Activated naive CD8-positive, alpha-beta T cell (primary cell): ENCODE measurements around the gene FBXL5.

Experiments
- H3K27ac Mint-ChIP-seq: one replicate; pipeline ENCODE4 v1.8.0; 2021; ENCODE audit warnings: mixed read lengths
- H3K27me3 Mint-ChIP-seq: one replicate; pipeline ENCODE4 v1.8.0; 2021; ENCODE audit warnings: mixed read lengths
- H3K36me3 Mint-ChIP-seq: one replicate; pipeline ENCODE4 v1.8.0; 2021; ENCODE audit warnings: mixed read lengths
- H3K4me1 Mint-ChIP-seq: one replicate; pipeline ENCODE4 v1.8.0; 2021; ENCODE audit warnings: low read depth, mixed read lengths
- H3K4me3 Mint-ChIP-seq: one replicate; pipeline ENCODE4 v1.8.0; 2021; ENCODE audit warnings: mild to moderate bottlenecking, mixed read lengths
- H3K9me3 Mint-ChIP-seq: one replicate; pipeline ENCODE4 v1.8.0; 2021; ENCODE audit warnings: low read depth, mixed read lengths

Gene FBXL5

DNA sequence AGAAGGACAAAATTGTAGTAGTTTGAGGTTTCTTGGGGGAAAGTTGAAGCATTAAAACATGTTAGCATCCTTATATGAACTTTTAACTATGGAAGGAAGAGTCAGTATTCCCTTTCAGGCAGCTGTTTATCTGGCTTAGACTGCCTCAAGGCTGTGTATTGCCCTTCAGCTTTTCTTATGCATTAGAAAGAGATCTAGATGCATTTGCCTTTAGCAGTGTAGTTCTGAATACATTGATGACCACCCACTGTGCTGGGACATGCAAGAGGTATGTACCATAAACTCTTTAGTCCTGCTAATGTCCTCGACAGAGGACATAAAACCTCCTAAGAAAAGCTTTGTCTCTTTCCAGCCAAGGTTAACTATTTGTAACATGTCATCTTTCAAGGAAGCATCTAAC, 29.3 kb upstream of the FBXL5 start:
- H3K36me3 Mint-ChIP-seq = peaks cover 13% of the 10 kb centered on the region
- no peaks in the 10 kb centered on the region for H3K9me3 Mint-ChIP-seq
- no peak overlapping the region for H3K27ac Mint-ChIP-seq
- H3K4me1 Mint-ChIP-seq = peaks cover 36% of the 10 kb centered on the region
- no peaks in the 10 kb centered on the region for H3K27me3 Mint-ChIP-seq
- no peak overlapping the region for H3K4me3 Mint-ChIP-seq

DNA sequence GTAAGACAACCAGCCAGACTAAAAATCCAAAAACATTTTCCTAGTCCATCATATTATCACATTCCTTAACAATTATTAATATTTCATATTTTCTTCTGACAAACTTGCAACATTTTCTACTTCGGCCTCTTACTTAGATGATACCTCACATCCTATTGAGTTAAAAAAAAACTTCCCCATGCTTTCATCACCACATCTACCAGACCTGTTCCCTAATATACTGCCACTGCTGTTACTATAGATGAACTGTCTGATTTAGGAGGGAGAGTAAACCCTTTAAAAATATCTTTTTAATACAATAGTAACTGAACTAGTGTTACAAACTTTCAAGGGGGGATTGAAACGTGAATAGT, 28.0 kb upstream of the FBXL5 start:
- H3K36me3 Mint-ChIP-seq = peaks cover 9% of the 10 kb centered on the region
- H3K27me3 Mint-ChIP-seq = no peaks in the 10 kb centered on the region
- no peak overlapping the region for H3K27ac Mint-ChIP-seq
- peak overlapping the region; percentile 11 for H3K4me3 Mint-ChIP-seq
- H3K9me3 Mint-ChIP-seq = no peaks in the 10 kb centered on the region
- peaks cover 36% of the 10 kb centered on the region for H3K4me1 Mint-ChIP-seq

DNA sequence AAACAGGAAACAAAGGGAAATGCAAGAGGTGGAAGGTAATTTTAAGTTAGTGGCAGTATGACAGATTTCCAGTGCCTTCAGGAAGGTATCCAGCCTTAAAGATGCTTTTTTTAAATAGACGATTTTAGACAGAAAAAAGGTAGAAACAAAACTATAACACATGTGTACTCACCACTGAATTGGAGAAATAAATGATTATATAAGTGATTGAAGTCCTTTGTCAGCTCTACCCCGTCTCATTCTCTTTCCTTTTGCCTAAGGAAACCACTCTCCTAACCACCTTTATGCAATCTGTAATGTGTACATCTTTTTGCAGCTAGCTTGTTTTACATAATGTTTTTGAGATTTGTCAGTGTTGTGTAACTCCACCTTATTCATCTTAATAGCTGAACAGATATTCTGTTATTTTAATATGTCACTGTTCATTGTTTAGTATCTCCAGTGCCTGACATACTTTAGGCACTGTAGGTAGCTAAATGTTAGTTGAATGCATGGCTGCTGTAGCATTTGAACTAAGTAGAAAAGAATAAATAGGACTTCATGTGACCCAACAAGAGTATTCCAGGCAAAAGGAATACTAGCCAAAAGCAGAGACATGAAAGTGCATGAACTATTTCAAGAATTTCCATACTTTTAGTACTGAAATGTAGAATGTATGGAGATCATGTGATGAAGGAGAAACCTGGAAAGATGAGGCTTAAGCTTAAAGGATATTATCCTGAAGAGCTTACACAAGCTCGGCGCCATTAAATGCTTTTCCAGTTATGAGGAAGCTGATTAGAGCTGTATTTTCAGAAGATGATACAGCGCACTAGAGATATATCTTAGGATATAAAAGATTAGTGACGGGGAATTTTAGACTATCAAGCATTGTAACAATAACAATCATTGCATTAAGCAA, 27.3 kb upstream of the FBXL5 start:
- Mint-ChIP-seq H3K4me1 (peaks cover 36% of the 10 kb centered on the region), H3K27ac (peak overlapping the region; percentile 97), H3K9me3 (no peaks in the 10 kb centered on the region), H3K4me3 (peak overlapping the region; percentile 97), H3K27me3 (no peaks in the 10 kb centered on the region), H3K36me3 (peaks cover 9% of the 10 kb centered on the region)

DNA sequence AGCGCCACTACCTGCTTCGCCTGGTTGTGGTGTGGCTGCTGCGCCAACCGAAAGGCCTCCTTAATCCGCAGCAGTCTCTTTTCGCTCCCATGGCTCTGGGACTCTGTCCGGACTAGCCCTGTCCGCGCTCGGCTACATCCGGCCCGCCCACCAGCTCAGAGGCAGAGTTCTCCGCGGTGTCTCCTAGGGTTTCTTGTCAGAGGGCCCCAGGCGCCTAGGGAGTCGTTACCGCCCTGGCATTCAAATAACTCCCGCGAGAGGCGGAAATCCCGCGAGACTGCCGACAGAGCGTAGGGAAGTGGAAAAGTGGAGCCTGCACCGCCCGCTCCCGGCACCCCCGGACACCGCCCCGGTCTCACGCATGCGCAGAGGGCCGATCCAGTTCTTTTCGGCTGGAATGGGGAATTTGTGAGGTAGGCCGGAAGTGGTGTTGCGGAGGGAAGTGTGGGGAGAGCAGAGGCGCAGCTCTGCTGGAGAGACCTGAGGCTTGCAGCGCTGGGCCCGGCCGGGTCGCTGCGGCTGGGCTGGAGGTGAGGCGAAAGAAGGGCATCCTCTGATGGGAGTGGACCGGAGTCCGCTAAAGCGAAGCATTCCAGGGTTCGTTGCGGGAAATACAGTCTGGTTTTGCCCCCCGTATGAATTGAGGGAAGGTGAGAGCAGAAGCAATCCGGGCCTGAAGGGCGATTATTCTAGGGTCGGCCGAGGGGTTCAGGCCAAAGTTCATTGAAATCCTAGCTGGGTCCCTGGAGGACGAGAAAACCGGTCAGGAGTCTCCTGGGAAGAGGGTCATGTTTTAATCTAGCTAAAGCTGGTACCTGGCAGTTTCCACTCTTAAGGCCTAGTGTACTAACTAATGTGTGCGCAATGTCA, 26.4 kb upstream of the FBXL5 start, which contains the start of gene FAM200B:
Gene FAM200B, plus strand, starts transcription at position 456 of the 870 bp plus-strand sequence. CDS start 5,151 bp downstream, outside the sequence.
- H3K36me3 Mint-ChIP-seq = peaks cover 9% of the 10 kb centered on the region
- H3K27me3 Mint-ChIP-seq = no peaks in the 10 kb centered on the region
- peaks cover 36% of the 10 kb centered on the region for H3K4me1 Mint-ChIP-seq
- H3K9me3 Mint-ChIP-seq = no peaks in the 10 kb centered on the region
- peak within 1 kb of the TSS; percentile 97 for H3K4me3 Mint-ChIP-seq
- H3K27ac Mint-ChIP-seq = peak within 1 kb of the TSS; percentile 97

DNA sequence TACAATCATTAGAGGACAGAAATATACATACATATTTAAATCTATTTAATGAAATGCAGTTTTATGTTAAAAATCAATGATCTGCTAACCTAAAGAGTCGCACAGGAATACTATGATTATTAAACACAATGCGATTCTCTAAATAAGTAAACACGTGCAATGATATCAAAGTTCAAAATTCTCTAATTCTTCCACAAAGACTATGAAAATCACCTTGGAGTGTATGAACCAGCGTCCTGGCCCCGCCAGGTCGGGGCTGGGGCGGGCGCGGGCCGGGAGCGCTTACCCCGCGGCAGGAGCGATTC, 25.9 kb upstream of the FBXL5 start:
- Mint-ChIP-seq H3K36me3 (peaks cover 4% of the 10 kb centered on the region), H3K4me1 (peaks cover 36% of the 10 kb centered on the region), H3K4me3 (peak overlapping the region; percentile 97), H3K9me3 (no peaks in the 10 kb centered on the region), H3K27ac (peak overlapping the region; percentile 97), H3K27me3 (no peaks in the 10 kb centered on the region)

DNA sequence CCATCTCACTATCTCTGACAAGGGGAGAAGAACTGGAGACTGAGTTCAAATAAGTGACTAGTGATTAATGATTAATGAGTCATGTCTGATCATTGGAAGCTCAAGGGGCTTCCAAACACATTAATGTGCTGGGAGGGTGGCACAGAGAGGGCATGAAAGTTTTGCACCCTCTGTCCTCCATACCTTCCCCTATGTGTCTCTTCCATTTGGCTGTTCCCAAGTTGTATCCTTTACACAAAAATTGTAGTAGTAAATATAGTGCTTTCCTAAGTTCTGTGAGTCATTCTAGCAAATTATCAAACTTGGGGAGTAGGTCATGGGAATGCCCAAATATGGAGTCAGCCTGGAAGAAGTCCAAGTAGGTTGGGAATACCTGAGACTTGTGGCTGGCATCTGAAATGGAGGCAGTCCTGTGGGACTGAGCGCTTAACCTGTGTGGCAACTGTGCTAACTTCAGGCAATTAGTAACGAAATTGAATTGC, 22.4 kb upstream of the FBXL5 start:
- H3K27me3 Mint-ChIP-seq = no peaks in the 10 kb centered on the region

DNA sequence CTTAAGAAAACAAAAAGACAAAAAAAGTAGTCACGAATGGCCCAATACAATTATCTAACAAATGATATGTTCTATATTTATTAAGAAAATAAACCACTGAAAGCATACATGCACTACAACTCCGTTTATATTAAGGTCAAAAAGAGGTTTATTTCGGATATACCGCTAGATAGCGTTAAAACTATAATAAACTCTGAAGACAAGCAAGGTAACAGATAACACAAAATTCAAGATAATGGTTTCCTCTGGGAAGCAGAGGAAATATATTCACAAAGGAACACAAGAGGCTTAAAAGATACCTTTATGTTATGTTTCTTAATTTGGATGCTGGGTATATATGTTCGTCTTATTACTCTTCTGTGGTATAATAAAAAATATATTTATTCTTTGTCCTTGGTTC, 21.7 kb upstream of the FBXL5 start:
- Mint-ChIP-seq H3K36me3 (no peaks in the 10 kb centered on the region), H3K27ac (no peak overlapping the region), H3K4me1 (peaks cover 4% of the 10 kb centered on the region), H3K27me3 (no peaks in the 10 kb centered on the region), H3K4me3 (no peak overlapping the region), H3K9me3 (no peaks in the 10 kb centered on the region)

More for the DNA sequence above, 22.4 kb upstream of the FBXL5 start:
- no peaks in the 10 kb centered on the region for H3K9me3 Mint-ChIP-seq
- H3K36me3 Mint-ChIP-seq = no peaks in the 10 kb centered on the region
- H3K27ac Mint-ChIP-seq = no peak overlapping the region
- H3K4me1 Mint-ChIP-seq = peaks cover 10% of the 10 kb centered on the region
- no peak overlapping the region for H3K4me3 Mint-ChIP-seq

DNA sequence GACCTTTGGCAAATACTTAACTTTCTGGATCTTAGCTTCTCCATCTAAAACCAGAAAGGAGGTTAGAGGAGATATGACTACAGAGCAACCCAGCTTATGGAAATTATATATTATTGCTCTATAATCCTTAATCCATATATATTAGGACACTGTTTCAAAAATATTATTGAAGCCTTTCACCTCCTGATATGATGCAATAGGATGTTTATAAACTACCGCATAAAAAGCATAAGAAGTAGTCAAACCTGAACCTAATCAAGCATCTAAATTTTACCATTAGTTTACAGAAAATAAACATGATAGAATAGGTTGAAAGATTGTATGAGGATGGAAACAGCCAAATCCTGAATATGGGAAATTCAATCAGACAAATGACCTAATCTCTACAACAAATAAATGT, 20.9 kb upstream of the FBXL5 start:
- H3K27me3 Mint-ChIP-seq = no peaks in the 10 kb centered on the region
- H3K9me3 Mint-ChIP-seq = no peaks in the 10 kb centered on the region
- no peak overlapping the region for H3K4me3 Mint-ChIP-seq
- H3K4me1 Mint-ChIP-seq = peaks cover 3% of the 10 kb centered on the region
- H3K36me3 Mint-ChIP-seq = no peaks in the 10 kb centered on the region
- H3K27ac Mint-ChIP-seq = no peak overlapping the region

DNA sequence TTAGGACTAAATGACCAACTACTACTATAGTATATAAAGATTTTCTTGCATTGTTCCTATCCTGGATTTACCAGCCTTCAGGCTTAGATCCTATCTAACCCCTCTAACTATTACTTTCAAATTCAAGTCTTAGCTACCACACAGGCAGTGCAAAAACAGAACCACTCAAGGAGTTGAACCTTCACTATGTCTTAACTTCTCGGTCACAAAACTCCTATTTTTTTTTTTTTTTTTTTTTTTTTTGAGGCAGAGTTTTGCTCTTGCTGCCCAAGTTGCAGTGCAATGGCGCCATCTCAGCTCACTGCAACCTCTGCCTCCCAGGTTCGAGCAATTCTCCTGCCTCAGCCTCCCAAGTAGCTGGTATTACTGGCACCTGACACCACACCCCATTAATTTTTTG, 20.2 kb upstream of the FBXL5 start:
- H3K9me3 Mint-ChIP-seq = no peaks in the 10 kb centered on the region
- H3K27me3 Mint-ChIP-seq = no peaks in the 10 kb centered on the region
- no peak overlapping the region for H3K27ac Mint-ChIP-seq
- H3K4me1 Mint-ChIP-seq = peaks cover 3% of the 10 kb centered on the region
- no peak overlapping the region for H3K4me3 Mint-ChIP-seq
- H3K36me3 Mint-ChIP-seq = no peaks in the 10 kb centered on the region

DNA sequence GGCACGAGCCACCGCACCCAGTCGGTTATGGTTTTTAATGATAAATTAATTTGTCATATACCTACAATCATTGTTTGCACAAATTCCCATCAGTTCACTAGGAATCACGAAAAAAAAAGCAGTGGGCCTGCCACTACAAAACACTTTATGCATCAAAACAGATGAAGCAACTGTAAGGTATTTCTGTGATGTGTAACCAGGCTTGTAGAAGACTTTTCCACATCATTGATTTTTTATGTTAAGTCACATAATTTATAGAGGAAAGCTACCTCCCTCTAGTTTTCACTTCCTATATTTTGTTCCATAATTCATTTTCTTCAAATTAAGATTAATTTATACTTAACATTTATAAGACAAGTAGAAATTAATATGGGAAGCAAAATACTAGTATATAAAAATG, 19.8 kb upstream of the FBXL5 start:
- no peak overlapping the region for H3K4me3 Mint-ChIP-seq
- H3K27me3 Mint-ChIP-seq = no peaks in the 10 kb centered on the region
- H3K27ac Mint-ChIP-seq = no peak overlapping the region
- peaks cover under 1% of the 10 kb centered on the region for H3K4me1 Mint-ChIP-seq
- H3K36me3 Mint-ChIP-seq = no peaks in the 10 kb centered on the region
- no peaks in the 10 kb centered on the region for H3K9me3 Mint-ChIP-seq

DNA sequence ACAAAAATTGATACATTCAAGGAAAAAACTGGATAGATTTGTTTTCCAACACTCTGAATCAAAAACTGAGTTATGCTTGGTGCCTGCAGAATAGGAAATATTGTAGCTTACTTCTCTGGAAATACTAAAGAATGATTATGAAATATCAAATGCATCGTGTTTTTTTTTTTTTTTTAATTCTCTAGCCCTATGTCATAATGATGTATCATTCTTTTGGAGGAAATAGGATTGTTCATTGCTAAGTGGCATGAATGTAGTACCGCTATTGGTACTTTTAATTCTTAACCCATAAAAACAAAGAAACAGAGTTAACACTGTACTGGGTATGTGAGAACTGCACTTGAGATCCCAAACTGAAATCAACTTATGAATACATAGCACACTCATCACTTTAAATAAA, 18.9 kb upstream of the FBXL5 start:
- Mint-ChIP-seq H3K9me3 (no peaks in the 10 kb centered on the region), H3K4me1 (no peaks in the 10 kb centered on the region), H3K27me3 (no peaks in the 10 kb centered on the region)

DNA sequence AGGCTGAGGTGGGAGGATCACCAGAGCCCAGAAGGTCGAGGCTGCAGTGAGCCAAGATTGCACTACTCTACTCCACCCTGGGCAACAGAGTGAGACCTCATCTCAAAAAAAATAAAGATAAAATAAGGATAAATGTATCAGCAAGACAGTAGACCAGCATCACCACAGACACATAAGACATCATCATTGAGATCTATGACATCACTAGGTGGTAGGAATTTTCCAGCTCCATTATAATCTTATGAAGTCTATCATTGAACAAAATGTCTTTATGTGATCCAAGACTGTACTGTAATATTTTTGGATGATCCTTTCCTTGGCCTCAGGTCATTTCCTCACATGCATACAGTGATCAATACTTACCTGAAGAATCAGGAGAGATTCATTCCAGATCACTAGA, 18.2 kb upstream of the FBXL5 start:
- Mint-ChIP-seq H3K27ac (no peak overlapping the region), H3K9me3 (no peaks in the 10 kb centered on the region), H3K27me3 (no peaks in the 10 kb centered on the region), H3K36me3 (no peaks in the 10 kb centered on the region), H3K4me1 (no peaks in the 10 kb centered on the region), H3K4me3 (no peak overlapping the region)

More for the DNA sequence above, 18.9 kb upstream of the FBXL5 start:
- Mint-ChIP-seq H3K4me3 (no peak overlapping the region), H3K27ac (no peak overlapping the region), H3K36me3 (no peaks in the 10 kb centered on the region)

DNA sequence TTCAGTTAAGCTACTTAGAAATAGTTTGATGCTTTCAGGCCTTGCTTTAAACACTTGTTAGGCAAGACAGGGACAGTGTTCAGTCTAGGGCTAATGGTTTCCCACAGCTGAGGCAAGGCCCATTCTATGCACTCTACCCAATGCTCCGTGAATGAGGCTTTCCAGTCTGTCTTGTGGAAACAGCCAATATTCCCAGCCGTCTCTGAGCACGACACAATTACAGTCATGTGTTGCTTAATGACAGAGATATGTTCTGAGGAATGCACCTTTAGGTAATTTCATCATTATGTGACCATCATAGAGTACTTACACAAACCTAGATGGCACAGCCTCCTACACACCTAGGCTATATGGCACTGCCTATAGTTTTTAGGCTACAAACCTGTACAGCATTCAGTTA, 16.9 kb upstream of the FBXL5 start:
- Mint-ChIP-seq H3K9me3 (no peaks in the 10 kb centered on the region), H3K36me3 (no peaks in the 10 kb centered on the region), H3K27ac (no peak overlapping the region), H3K27me3 (no peaks in the 10 kb centered on the region), H3K4me1 (no peaks in the 10 kb centered on the region), H3K4me3 (no peak overlapping the region)

DNA sequence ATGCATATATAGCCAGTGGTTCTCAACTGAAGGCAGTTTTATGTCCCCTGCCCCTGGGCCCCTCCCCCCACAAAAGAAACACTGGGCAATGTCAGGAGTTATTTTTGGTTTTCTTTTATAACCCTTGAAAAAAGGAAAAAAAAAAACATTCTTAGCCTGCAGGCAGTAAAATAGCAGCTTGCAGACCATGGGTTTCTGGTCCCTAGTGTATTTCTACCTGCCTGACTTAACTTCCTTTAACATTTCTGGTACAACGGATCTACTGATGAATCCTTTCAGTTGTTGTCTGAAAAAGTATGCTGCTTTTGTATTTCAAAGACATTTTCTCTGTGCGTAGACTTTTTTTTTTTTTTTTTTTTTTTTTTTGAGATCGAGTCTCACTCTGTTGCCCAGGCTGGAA, 15.4 kb upstream of the FBXL5 start:
- Mint-ChIP-seq H3K4me1 (no peaks in the 10 kb centered on the region), H3K27ac (no peak overlapping the region), H3K4me3 (no peak overlapping the region), H3K27me3 (no peaks in the 10 kb centered on the region), H3K36me3 (no peaks in the 10 kb centered on the region), H3K9me3 (no peaks in the 10 kb centered on the region)
